ENCODE measurements around the gene MTR.

DNA sequence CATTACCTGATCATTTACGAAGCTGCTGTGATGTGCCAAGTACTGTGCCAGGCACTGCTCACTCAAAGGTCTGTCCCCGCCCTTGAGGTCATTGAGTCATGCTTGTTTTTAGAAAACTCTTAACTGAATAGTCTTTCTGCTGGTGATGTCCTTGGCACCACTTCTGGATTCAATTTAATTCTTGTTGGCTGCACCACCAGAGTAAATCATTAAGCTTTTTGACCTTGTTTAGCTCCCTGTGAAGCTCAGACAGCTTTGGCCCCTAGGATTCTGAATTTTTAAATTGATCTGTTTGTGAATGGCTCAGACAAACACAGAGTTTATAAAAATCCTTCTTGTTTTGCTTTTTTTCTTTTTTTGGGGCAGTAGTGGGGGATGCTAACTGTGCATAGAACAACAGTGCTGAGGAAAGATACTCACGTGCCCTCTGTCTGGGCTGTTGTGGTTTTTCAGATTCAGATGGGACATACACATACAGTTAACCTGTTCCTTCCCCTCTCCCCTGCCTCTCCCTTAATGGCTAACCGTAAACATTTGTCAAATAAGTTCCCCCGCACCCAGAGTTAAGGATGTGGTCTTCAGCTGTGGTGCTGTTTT, 67.6 kb downstream of the MTR start:
- no peak for TF ChIP-seq POLR2AphosphoS5 (IDR thresholded peaks at IDR 0.05)
- no peak for TF ChIP-seq CTCF (IDR thresholded peaks at IDR 0.05)
- TF ChIP-seq EP300 (IDR thresholded peaks at IDR 0.05) = no peak
- TF ChIP-seq POLR2A (IDR thresholded peaks at IDR 0.05) = no peak
